ENCODE measurements around the gene GLB1L.

- TF ChIP-seq POLR2A (IDR thresholded peaks at IDR 0.05) (no peak), POLR2AphosphoS5 (IDR thresholded peaks at IDR 0.05) (no peak), CTCF (IDR thresholded peaks at IDR 0.05) (no peak)
Measured at GRCh38 chr2:219291910-219292490, 46.8 kb upstream of the GLB1L start.
